Raji (cell line): ENCODE data around the gene CHSY1.

Source experiments
- POLR2A ChIP-seq: IDR thresholded peaks from 2 replicates; pipeline ENCODE4 v1.6.1; 2011; ENCODE audit warnings: low read depth, low read length, control low read depth; ENCODE audit not compliant: insufficient read depth

CHSY1 gene

DNA sequence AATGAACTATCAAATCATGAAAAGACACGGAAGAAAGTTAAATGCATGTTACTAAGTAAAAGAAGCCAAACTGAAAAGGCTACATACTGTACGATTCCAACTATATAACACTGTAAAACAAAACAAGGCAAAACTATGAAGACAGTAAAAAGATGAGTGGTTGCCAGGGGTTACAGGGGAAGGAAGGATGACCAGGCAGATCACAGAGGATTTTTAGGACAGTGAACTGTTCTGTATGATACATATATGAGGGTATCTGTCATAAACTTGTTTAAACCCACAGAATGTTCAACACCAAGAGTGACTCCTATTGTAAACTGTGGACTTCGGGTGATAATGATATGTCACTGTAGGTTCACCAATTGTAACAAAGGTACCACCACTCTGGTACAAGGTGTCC is 60.6 kb downstream of the CHSY1 start:
- no peak for TF ChIP-seq POLR2A

DNA sequence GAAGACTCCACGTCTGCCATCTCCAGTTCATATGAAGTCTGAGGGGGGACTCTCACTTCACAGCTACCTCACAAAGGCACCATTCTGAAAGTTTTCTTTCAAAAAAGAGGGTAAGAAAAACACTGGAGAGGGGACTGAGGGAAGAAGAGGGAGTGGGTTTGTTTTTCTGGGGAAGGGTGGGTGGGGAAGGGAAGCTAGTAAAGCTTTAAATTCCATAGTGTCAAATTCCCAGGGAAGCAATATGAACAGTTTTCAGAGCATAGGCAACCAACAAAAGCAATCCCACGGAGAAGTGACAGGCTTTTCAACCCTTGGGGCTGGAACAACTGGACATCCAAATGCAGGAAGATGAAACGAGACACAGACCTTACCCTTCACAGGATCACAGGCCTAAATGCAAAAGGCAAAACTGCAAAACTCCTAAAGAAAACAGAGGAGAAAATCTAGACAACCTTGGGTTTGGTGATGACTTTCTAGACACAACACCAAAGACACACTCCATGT is 61.7 kb downstream of the CHSY1 start:
- TF ChIP-seq POLR2A, result no peak

DNA sequence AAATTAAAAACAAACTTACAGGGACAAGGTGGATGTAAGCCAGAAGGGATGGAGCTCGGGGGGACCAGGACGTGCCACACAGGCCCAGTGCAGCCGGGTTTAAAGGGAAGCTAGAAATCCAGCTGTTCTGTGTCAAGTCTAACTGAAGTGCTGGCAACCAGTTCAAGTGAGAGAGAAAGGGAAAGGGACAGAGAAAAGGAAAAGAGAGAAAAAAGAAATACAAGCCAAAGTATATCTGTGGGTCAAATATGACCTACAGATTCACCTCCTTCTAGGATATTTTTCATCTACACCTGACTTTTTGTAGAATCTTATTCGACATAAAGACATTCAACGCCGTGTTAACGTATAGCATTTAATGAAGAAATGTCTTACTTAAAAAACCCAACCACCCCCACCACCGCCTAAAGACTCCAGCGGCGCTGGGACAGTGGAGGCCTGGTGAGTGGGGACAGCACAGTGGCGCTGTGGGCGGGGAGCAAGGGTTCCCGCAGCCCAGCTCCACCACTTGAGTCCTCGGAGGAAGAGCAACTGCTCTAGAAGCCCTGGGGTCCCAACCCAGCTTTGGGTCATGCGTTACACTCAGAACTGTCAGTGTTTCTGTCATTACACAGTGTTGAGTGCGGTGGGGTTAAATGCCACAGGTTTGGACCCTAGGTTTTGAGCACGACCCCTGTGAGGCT is 62.3 kb downstream of the CHSY1 start:
- TF ChIP-seq POLR2A, result no peak

DNA sequence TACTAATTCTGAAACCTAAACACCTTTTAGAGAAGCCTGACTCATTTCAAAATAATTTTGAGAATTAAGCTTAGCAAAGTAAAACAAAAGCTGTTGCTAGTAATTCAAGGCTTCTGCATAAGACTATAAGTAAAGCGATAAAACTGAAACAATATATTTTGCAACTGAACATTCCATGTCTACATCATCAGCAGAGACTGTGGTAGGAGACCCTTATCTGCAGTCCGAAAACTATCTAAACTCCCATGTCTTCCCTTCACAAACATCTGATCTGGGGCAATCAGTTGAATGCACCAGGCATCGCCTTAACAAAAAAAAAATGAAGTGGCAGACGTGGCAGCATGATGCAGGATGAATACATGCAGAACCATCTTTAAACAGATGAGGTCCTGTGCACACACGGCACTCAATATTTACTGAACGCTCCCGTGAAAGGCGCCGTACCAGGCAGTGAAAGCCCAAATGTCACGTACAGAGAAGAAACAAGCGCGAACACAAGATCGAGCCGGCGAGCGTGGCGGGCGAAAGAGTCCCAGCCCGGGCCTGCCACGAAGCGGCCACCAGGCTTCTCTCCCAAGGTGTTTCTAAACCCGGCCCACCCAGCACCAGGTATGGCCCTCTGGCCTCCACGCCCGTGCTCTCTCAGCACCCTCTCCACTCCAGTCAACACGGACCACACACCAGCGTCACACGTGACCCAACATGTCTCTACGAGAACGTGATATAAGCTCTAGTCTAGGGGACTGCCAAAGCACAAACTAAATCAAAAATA is 63.0 kb downstream of the CHSY1 start:
- TF ChIP-seq POLR2A, result no peak

DNA sequence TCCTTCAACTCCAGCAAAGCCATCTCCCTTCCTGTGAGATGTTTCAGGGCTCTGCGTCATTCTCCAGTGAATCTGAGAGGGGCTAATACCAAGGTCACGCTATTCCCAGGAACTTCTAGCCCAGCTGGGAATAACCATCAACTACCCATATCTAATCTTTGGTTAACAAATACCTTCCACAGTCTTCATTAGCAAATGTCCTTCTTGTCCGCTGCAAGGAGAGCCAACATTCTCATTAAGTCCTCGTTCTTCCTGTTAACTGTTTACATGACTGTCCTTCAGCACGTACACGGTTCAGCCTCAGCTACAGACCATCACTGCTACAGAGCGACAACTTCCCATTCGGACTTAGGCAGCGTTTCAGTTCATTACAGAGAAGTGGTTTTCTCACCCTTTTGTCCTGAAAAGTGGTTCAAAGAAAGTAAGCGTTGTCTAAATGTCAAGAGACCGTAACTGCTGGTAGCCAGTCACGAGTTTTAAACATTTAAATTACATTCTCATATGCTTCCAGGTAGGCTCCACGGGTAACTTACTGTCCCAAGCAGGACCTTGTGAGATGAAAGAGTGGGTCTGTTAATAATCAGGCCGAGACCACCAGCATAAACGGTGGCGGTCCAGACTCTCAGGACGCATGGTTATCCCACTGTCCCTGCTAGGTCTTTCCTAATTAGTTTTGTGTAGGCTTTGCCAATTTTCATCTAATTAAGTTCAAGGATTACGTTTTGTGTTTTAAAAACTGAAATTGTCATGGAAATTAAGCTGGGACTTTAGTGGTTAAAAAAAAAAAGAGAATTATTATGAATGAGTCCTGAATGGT is 63.8 kb downstream of the CHSY1 start:
- no peak for TF ChIP-seq POLR2A

DNA sequence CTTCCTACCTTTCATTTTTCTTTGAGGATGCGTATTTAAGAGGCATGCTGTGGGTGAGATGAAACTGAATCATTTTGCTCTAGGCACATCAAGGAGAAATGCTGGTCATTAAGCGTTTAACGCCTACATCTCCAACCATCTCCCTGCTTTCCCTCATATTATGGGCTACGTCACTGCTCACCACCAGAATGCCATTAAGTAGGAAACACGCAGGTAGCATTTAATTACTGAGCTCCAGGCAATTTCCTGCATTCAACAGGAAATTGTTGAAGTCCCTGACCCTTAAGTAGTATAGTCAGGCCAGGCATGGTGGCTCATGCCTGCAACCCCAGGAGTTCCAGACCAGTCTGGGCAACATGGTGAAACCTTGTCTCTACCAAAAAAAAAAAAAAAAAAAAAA is 66.1 kb downstream of the CHSY1 start:
- TF ChIP-seq POLR2A, result no peak

DNA sequence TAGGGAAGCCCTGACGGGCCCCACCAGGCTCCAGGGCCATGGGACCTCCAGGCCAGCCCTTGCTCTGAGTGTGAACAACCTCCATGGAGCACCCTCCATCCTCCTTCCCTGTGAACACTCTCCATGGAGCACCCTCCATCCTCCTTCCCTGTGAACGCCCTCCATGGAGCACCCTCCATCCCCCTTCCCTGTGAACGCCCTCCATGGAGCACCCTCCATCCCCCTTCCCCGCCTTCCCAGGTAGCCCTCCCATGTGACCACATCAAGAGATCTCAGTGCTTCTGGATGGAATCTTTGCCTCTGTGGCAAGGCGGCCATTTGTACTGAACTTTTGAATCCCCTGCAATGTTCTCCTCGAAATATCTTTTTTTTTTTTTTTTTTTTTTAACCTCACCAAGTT is 66.5 kb downstream of the CHSY1 start:
- TF ChIP-seq POLR2A, result no peak

DNA sequence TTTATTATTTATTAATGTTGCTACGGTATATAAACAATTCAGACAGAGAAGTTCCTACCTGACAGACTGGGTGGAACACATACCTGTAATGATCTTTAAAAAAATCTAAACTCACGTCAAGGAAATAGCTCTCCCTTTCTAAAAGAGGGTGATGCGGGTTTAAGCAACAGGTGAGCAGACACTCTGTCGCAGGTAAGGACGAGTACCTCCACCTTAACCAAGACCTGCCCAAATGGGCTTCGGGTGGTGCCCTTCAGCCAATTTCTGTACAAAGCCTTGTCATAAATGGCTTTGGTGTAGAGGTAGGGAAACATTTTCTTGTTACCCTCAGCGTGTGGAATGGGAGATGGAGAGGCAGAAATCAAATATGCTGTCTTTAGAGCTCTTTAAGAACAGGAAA is 67.0 kb downstream of the CHSY1 start:
- no peak for TF ChIP-seq POLR2A

GRCh38 chr15:101183931-101184305 is 67.9 kb downstream of the CHSY1 start:
- TF ChIP-seq POLR2A, result no peak

DNA sequence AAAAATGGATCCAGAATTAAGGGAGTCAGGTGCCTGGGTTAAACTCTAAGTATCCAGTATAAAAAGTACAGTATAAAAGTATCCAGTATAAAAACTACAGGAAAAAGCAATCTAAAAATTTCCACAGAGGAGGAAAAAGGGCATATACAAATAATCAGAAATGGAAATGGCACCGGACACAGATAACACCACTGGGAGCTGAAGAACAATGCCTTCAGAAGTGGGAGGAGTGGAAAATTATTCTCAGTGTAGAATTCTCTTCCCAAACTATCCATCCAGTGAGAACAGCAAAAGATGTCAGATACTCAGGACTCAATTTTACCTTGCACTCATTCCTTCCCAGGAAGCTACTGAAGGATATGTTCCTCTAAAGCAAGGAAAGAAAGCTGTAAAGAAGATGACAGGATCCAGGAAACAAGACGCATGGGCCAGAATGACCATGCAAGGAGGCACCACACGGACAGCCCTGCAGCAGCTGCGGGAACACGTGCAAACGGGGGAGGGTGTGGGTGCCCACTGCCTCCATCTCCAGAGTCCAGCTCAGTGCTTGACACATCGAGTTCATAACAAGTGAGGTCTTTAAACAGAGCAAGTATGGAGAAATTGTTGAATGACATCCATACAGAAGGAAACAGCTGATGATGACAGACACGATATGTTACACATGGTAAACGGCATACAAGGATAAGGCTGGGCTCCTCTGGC is 68.5 kb downstream of the CHSY1 start:
- TF ChIP-seq POLR2A, result no peak

DNA sequence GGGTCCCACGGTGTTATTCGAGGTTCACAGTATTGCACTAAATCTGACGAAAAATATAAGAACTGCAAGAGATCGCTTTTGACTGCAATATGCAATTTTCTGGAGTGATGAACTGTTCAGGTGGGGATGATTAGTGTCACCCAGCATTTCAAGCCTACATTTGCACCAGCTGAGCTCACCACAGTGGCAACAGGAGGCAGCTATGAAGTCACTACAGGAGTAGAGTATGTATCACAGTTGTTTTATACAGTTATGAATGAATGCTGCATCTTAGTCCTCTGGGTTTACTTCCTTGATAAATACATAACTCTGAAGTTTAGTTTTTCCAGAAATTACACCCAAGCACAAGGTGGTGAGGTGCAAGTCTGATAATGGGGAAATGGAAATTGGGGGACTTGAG is 69.6 kb downstream of the CHSY1 start:
- no peak for TF ChIP-seq POLR2A

DNA sequence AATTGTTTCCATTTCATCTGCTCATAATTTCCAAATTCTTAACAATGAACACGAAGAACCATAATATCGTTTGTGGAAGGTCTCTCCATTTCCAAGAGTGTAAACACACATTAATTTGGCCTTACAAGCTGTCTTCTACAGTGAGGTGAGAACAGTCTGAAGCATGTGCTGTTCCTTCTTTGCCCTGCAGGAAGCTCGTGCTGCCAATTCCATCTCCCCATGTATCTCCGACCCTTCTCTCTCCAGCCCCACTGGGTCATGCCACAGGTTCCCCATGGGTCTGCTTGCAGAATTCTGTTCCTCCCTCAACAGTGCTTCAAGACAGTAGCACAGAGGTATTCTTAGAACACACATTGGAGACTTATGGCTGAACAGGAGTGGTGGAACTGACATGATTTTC is 70.5 kb downstream of the CHSY1 start:
- TF ChIP-seq POLR2A, result no peak

GRCh38 chr15:101180620-101181307 is 71.1 kb downstream of the CHSY1 start:
- no peak for TF ChIP-seq POLR2A

GRCh38 chr15:101179341-101180153 is 72.3 kb downstream of the CHSY1 start:
- no peak for TF ChIP-seq POLR2A

DNA sequence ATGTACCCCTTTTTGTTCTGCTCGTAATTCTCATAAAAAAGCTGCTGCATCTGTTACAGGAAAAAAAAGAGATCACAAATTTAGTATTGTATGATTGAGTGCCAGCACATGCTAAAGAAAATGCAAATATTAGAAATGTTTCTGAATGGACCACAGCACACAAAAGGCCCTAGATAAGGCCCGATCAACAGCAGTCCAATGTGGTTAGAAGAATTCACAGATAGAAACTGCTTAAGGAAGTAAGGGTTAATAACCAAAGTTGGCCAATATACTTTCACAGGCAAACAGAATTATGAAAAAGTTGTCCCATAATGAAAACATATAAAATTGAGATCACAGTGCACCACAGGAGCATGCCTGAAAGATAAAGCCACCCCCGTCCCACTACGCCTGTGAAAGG is 72.9 kb downstream of the CHSY1 start:
- TF ChIP-seq POLR2A, result no peak
